T-helper 1 cell treated with Interleukin-12 subunit alpha and Interleukin-12 subunit beta and Interleukin-4 antibody, amounts not matched to agents 30 μg/mL and 1 μg/mL, for 36 hours (primary cell): ENCODE data around the gene FREM3.
"Not testable (repeated sequence)": the region's sequence is repeated elsewhere in the genome, so short reads cannot be mapped to it uniquely, and the experiment has no call there.

Source experiments
- H3K27ac Mint-ChIP-seq: one replicate; pipeline ENCODE4 v1.8.0; 2021; ENCODE audit warnings: mild to moderate bottlenecking, mixed read lengths
- H3K27me3 Mint-ChIP-seq: one replicate; pipeline ENCODE4 v1.8.0; 2021; ENCODE audit warnings: low read depth, mixed read lengths
- H3K36me3 Mint-ChIP-seq: one replicate; pipeline ENCODE4 v1.8.0; 2021; ENCODE audit warnings: low read depth, mixed read lengths
- H3K4me1 Mint-ChIP-seq: one replicate; pipeline ENCODE4 v1.8.0; 2021; ENCODE audit warnings: low read depth, mixed read lengths
- H3K4me3 Mint-ChIP-seq: one replicate; pipeline ENCODE4 v1.8.0; 2021; ENCODE audit warnings: mild to moderate bottlenecking, moderate library complexity, mixed read lengths
- H3K9me3 Mint-ChIP-seq: one replicate; pipeline ENCODE4 v1.8.0; 2021; ENCODE audit warnings: mixed read lengths

The FREM3 gene

GRCh38 chr4:143528046-143528445, 172.4 kb downstream of the FREM3 start:
- H3K27ac Mint-ChIP-seq, H3K9me3 Mint-ChIP-seq, H3K27me3 Mint-ChIP-seq, H3K4me3 Mint-ChIP-seq: not testable (repeated sequence)
- peaks cover 18% of the 10 kb centered on the region for H3K4me1 Mint-ChIP-seq
- H3K36me3 Mint-ChIP-seq = peaks cover 47% of the 10 kb centered on the region
